Trophoblast cell (in vitro differentiated cells and primary cell): Measurements from ENCODE around the gene SBF2.
"Not testable (repeated sequence)": the region's sequence is repeated elsewhere in the genome, so short reads cannot be mapped to it uniquely, and the experiment has no call there.

Experiments used
- DNase-seq, 2 donors: peaks; one replicate each; pipeline ENCODE4 v3.0.0-alpha.2; 2016
- H2AFZ ChIP-seq: 2 replicates; pipeline ENCODE4 v1.6.1; 2013; ENCODE audit warnings: low read length, moderate library complexity, mild to moderate bottlenecking; ENCODE audit not compliant: insufficient read depth, poor library complexity
- H2AK5ac ChIP-seq: 2 replicates; pipeline ENCODE4 v1.6.1; 2013; ENCODE audit warnings: mild to moderate bottlenecking, low read length
- H2BK120ac ChIP-seq: 2 replicates; pipeline ENCODE4 v1.6.1; 2013; ENCODE audit warnings: low read length, mild to moderate bottlenecking, moderate library complexity; ENCODE audit not compliant: insufficient read depth, poor library complexity
- H2BK12ac ChIP-seq: 2 replicates; pipeline ENCODE4 v1.6.1; 2013; ENCODE audit warnings: mild to moderate bottlenecking, low read length, moderate library complexity
- H2BK5ac ChIP-seq: 2 replicates; pipeline ENCODE4 v1.6.1; 2013; ENCODE audit warnings: low read length, low read depth, moderate library complexity, mild to moderate bottlenecking; ENCODE audit not compliant: poor library complexity
- H3K14ac ChIP-seq: 2 replicates; pipeline ENCODE4 v1.6.1; 2013; ENCODE audit warnings: mild to moderate bottlenecking, low read length
- H3K18ac ChIP-seq: 2 replicates; pipeline ENCODE4 v1.6.1; 2013; ENCODE audit warnings: mild to moderate bottlenecking, low read length
- H3K23ac ChIP-seq: 2 replicates; pipeline ENCODE4 v1.6.1; 2013; ENCODE audit warnings: low read length
- H3K27ac ChIP-seq: 2 replicates; pipeline ENCODE4 v1.5.1; 2013; ENCODE audit warnings: low read depth, mild to moderate bottlenecking, inconsistent platforms, low read length, moderate library complexity
- H3K27me3 ChIP-seq: 2 replicates; pipeline ENCODE4 v1.6.1; 2013; ENCODE audit warnings: inconsistent platforms, mild to moderate bottlenecking, low read length, moderate library complexity; ENCODE audit not compliant: insufficient read depth
- H3K36me3 ChIP-seq, 2 experiments: 1 replicate in 1 of 2; 2 replicates in 1 of 2; pipeline ENCODE4 v1.6.1; 2013; ENCODE audit warnings: low read length in 2 of 2, mild to moderate bottlenecking in 2 of 2, moderate library complexity in 1 of 2; ENCODE audit not compliant: insufficient read depth in 2 of 2, control insufficient read depth in 1 of 2
- H3K4ac ChIP-seq: 2 replicates; pipeline ENCODE4 v1.6.1; 2013; ENCODE audit warnings: low read depth, mild to moderate bottlenecking, low read length, moderate library complexity
- H3K4me1 ChIP-seq, 2 experiments: 1 replicate in 1 of 2; 2 replicates in 1 of 2; pipeline ENCODE4 v1.6.1; 2013; ENCODE audit warnings: low read length in 2 of 2, mild to moderate bottlenecking in 2 of 2, moderate library complexity in 1 of 2; ENCODE audit not compliant: insufficient read depth in 2 of 2, control insufficient read depth in 1 of 2
- H3K4me2 ChIP-seq: 2 replicates; pipeline ENCODE4 v1.6.1; 2013; ENCODE audit warnings: inconsistent platforms, mild to moderate bottlenecking, low read length, moderate library complexity
- H3K4me3 ChIP-seq: 2 replicates; pipeline ENCODE4 v1.5.1; 2013; ENCODE audit warnings: mild to moderate bottlenecking, low read depth, low read length, inconsistent platforms
- H3K79me1 ChIP-seq: one replicate; pipeline ENCODE4 v1.6.1; 2013; ENCODE audit warnings: low read length
- H3K79me2 ChIP-seq: 2 replicates; pipeline ENCODE4 v1.6.1; 2013; ENCODE audit warnings: low read length, mild to moderate bottlenecking; ENCODE audit not compliant: control insufficient read depth, insufficient read depth, poor library complexity
- H3K9ac ChIP-seq: 2 replicates; pipeline ENCODE4 v1.6.1; 2013; ENCODE audit warnings: mild to moderate bottlenecking, low read length
- H3K9me3 ChIP-seq: 2 replicates; pipeline ENCODE4 v1.6.1; 2013; ENCODE audit warnings: low read depth, mild to moderate bottlenecking, control low read depth, inconsistent platforms, low read length; ENCODE audit not compliant: insufficient read depth
- H4K12ac ChIP-seq: 2 replicates; pipeline ENCODE4 v1.6.1; 2013; ENCODE audit warnings: low read depth, mild to moderate bottlenecking, low read length, moderate library complexity
- H4K8ac ChIP-seq: 2 replicates; pipeline ENCODE4 v1.6.1; 2013; ENCODE audit warnings: low read depth, mild to moderate bottlenecking, low read length, moderate library complexity
- H4K91ac ChIP-seq: one replicate; pipeline ENCODE4 v1.6.1; 2013; ENCODE audit warnings: low read depth, mild to moderate bottlenecking, low read length, moderate library complexity
- WGBS: extraction: QIAGEN DNeasy Blood & Tissue Kit; methylation state at CpG from one replicate; pipeline ENCODE4 v1.1.7; 2013; ENCODE audit warnings: missing lambda C conversion rate; ENCODE audit not compliant: insufficient read length, insufficient coverage; ENCODE audit errors: extremely low coverage; 5-methylcytosine and 5-hydroxymethylcytosine counted together

SBF2 gene

GRCh38 chr11:10236840-10237239, 57.2 kb downstream of the SBF2 start:
- peak; percentile 2 to 78 for DNase-seq
- Histone ChIP-seq H3K4me1 (peaks cover 0 to 5% of the 10 kb centered on the region in 2 experiments), H4K8ac (no peak overlapping the region), H3K27ac (peak overlapping the region; percentile 62), H3K79me1 (peaks cover 4% of the 10 kb centered on the region), H3K9ac (no peak overlapping the region), H2BK12ac (no peak overlapping the region), H3K36me3 (peaks cover 0 to 3% of the 10 kb centered on the region in 2 experiments), H3K4me2 (no peak overlapping the region), H3K23ac (no peak overlapping the region), H3K9me3 (peaks cover 2% of the 10 kb centered on the region), H2AK5ac (no peak overlapping the region), H4K91ac (no peak overlapping the region), H2AFZ (no peak overlapping the region), H3K18ac (no peak overlapping the region), H4K12ac (no peak overlapping the region), H3K4ac (no peak overlapping the region), H3K4me3 (no peak overlapping the region), H2BK5ac (peak overlapping the region; percentile 56), H2BK120ac (no peak overlapping the region), H3K27me3 (no peaks in the 10 kb centered on the region), H3K79me2 (no peaks in the 10 kb centered on the region), H3K14ac (no peak overlapping the region)
- no CpG with 5 or more reads among the region's 1 CpG for WGBS

GRCh38 chr11:10233581-10233980, 60.4 kb downstream of the SBF2 start:
- H2BK12ac ChIP-seq, result no peak overlapping the region
- peaks cover 2% of the 10 kb centered on the region for H3K9me3 ChIP-seq
- no peak overlapping the region for H3K4me3 ChIP-seq
- peak overlapping the region; percentile 28 for H3K27ac ChIP-seq
- H3K27me3 ChIP-seq, result no peaks in the 10 kb centered on the region
- no peak overlapping the region for H4K8ac ChIP-seq
- WGBS, result no CpG with 5 or more reads among the region's 2 CpGs
- H2BK5ac ChIP-seq, result no peak overlapping the region
- H2AFZ ChIP-seq, result no peak overlapping the region
- H2BK120ac ChIP-seq, result no peak overlapping the region
- peaks cover 0 to 3% of the 10 kb centered on the region in 2 experiments for H3K36me3 ChIP-seq
- no peak overlapping the region for H3K4ac ChIP-seq
- no peak overlapping the region for H4K91ac ChIP-seq
- no peak overlapping the region for H3K23ac ChIP-seq
- no peak overlapping the region for H3K14ac ChIP-seq
- no peak overlapping the region for H3K9ac ChIP-seq
- H3K4me2 ChIP-seq, result no peak overlapping the region
- peaks cover 4% of the 10 kb centered on the region for H3K79me1 ChIP-seq
- no peak overlapping the region for H3K18ac ChIP-seq
- peak; percentile 56 to 86 for DNase-seq
- no peak overlapping the region for H2AK5ac ChIP-seq
- peaks cover 0 to 5% of the 10 kb centered on the region in 2 experiments for H3K4me1 ChIP-seq
- no peak overlapping the region for H4K12ac ChIP-seq
- H3K79me2 ChIP-seq, result no peaks in the 10 kb centered on the region

GRCh38 chr11:10232756-10233155, 61.3 kb downstream of the SBF2 start:
- peaks cover 2% of the 10 kb centered on the region for H3K9me3 ChIP-seq
- H3K18ac ChIP-seq, result no peak overlapping the region
- no peak overlapping the region for H4K91ac ChIP-seq
- H3K27ac ChIP-seq, result no peak overlapping the region
- H3K27me3 ChIP-seq, result no peaks in the 10 kb centered on the region
- H3K14ac ChIP-seq, result no peak overlapping the region
- no peak overlapping the region for H3K23ac ChIP-seq
- H2BK120ac ChIP-seq, result no peak overlapping the region
- peaks cover 0 to 5% of the 10 kb centered on the region in 2 experiments for H3K4me1 ChIP-seq
- no CpG with 5 or more reads among the region's 1 CpG for WGBS
- H3K79me1 ChIP-seq, result peaks cover 4% of the 10 kb centered on the region
- no peak overlapping the region for H3K9ac ChIP-seq
- H3K79me2 ChIP-seq, result no peaks in the 10 kb centered on the region
- H3K4me2 ChIP-seq, result no peak overlapping the region
- no peak overlapping the region for H3K4ac ChIP-seq
- DNase-seq, result no peak
- H2BK5ac ChIP-seq, result no peak overlapping the region
- H2AK5ac ChIP-seq, result no peak overlapping the region
- no peak overlapping the region for H4K12ac ChIP-seq
- no peak overlapping the region for H2AFZ ChIP-seq
- H4K8ac ChIP-seq, result no peak overlapping the region
- peaks cover 0 to 3% of the 10 kb centered on the region in 2 experiments for H3K36me3 ChIP-seq
- no peak overlapping the region for H3K4me3 ChIP-seq
- no peak overlapping the region for H2BK12ac ChIP-seq

GRCh38 chr11:10231803-10232202, 62.2 kb downstream of the SBF2 start:
- H3K9me3 ChIP-seq, H4K91ac ChIP-seq, H3K79me2 ChIP-seq, H3K27ac ChIP-seq, H2BK5ac ChIP-seq, H2BK12ac ChIP-seq, H2AFZ ChIP-seq, DNase-seq, H3K27me3 ChIP-seq, H3K14ac ChIP-seq, H3K9ac ChIP-seq, H3K4me2 ChIP-seq, H3K4ac ChIP-seq, H2BK120ac ChIP-seq, H4K12ac ChIP-seq, H3K18ac ChIP-seq, H3K23ac ChIP-seq, H3K36me3 ChIP-seq, H3K4me1 ChIP-seq, H3K4me3 ChIP-seq, H3K79me1 ChIP-seq, H2AK5ac ChIP-seq, H4K8ac ChIP-seq: not testable (repeated sequence)
- whole genome bisulfite sequencing, result no CpG with 5 or more reads among the region's 13 CpGs
